ENCODE results near the gene PTPN2.
A peak's percentile ranks its signal among the peaks of the same experiment; 100 is the strongest.
"Not testable (repeated sequence)": the region's sequence is repeated elsewhere in the genome, so short reads cannot be mapped to it uniquely, and the experiment has no call there.

Gene PTPN2

GRCh38 chr18:12796448-12796847, 87.6 kb downstream of the PTPN2 start:
- DNase-seq (ENCODE audit: low read depth, low spot score), result no peak
- H3K4me3 ChIP-seq (ENCODE audit: low read length), result no peak overlapping the region

GRCh38 chr18:12791610-12792009, 92.4 kb downstream of the PTPN2 start:
- DNase-seq (ENCODE audit: low read depth, low spot score), result peak; percentile 20
- H3K4me3 ChIP-seq (ENCODE audit: low read length), result no peak overlapping the region

- no peak overlapping the region for H3K4me3 ChIP-seq (ENCODE audit: low read length)
- no peak for DNase-seq (ENCODE audit: low read depth, low spot score)
These were observed 97.4 kb downstream of the PTPN2 start for GRCh38 chr18:12786669-12787068.

GRCh38 chr18:12783524-12783923, 100.5 kb downstream of the PTPN2 start:
- no peak overlapping the region for H3K4me3 ChIP-seq (ENCODE audit: low read length)
- DNase-seq (ENCODE audit: low read depth, low spot score), result no peak

- DNase-seq (ENCODE audit: low read depth, low spot score), result no peak
- no peak overlapping the region for H3K4me3 ChIP-seq (ENCODE audit: low read length)
These were observed 101.5 kb downstream of the PTPN2 start for GRCh38 chr18:12782521-12782920.

GRCh38 chr18:12779456-12779855, 104.6 kb downstream of the PTPN2 start:
- no peak for DNase-seq (ENCODE audit: low read depth, low spot score)
- no peak overlapping the region for H3K4me3 ChIP-seq (ENCODE audit: low read length)

- no peak overlapping the region for H3K4me3 ChIP-seq (ENCODE audit: low read length)
- DNase-seq (ENCODE audit: low read depth, low spot score), result no peak
These were observed 105.0 kb downstream of the PTPN2 start for GRCh38 chr18:12779043-12779442.

GRCh38 chr18:12777500-12777944, 106.5 kb downstream of the PTPN2 start:
- H3K4me3 ChIP-seq (ENCODE audit: low read length), result no peak overlapping the region
- no peak for DNase-seq (ENCODE audit: low read depth, low spot score)

GRCh38 chr18:12776821-12777471, 107.1 kb downstream of the PTPN2 start:
- no peak overlapping the region for H3K4me3 ChIP-seq (ENCODE audit: low read length)
- DNase-seq (ENCODE audit: low read depth, low spot score), result no peak

GRCh38 chr18:12776415-12776814, 107.6 kb downstream of the PTPN2 start:
- peak overlapping the region; percentile 72 for H3K4me3 ChIP-seq (ENCODE audit: low read length)
- DNase-seq (ENCODE audit: low read depth, low spot score), result not testable (repeated sequence)

GRCh38 chr18:12774982-12775381, 109.1 kb downstream of the PTPN2 start:
- H3K4me3 ChIP-seq (ENCODE audit: low read length), result peak overlapping the region; percentile 72
- no peak for DNase-seq (ENCODE audit: low read depth, low spot score)

- DNase-seq (ENCODE audit: low read depth, low spot score), result no peak
- H3K4me3 ChIP-seq (ENCODE audit: low read length), result no peak overlapping the region; the same call in 1 of the 2 replicates
These were observed 110.7 kb downstream of the PTPN2 start for GRCh38 chr18:12773369-12773768.

- DNase-seq (ENCODE audit: low read depth, low spot score), result no peak
- no peak overlapping the region for H3K4me3 ChIP-seq (ENCODE audit: low read length)
These were observed 111.9 kb downstream of the PTPN2 start for GRCh38 chr18:12772111-12772510.

- H3K4me3 ChIP-seq (ENCODE audit: low read length), result no peak overlapping the region
- no peak for DNase-seq (ENCODE audit: low read depth, low spot score)
These were observed 113.4 kb downstream of the PTPN2 start for GRCh38 chr18:12770469-12771219.

- DNase-seq (ENCODE audit: low read depth, low spot score), result no peak
- no peak overlapping the region for H3K4me3 ChIP-seq (ENCODE audit: low read length)
These were observed 114.2 kb downstream of the PTPN2 start for GRCh38 chr18:12769644-12770440.

- no peak for DNase-seq (ENCODE audit: low read depth, low spot score)
- no peak overlapping the region for H3K4me3 ChIP-seq (ENCODE audit: low read length)
These were observed 114.9 kb downstream of the PTPN2 start for GRCh38 chr18:12769136-12769535.

- no peak overlapping the region for H3K4me3 ChIP-seq (ENCODE audit: low read length)
- no peak for DNase-seq (ENCODE audit: low read depth, low spot score)
These were observed 115.4 kb downstream of the PTPN2 start for GRCh38 chr18:12768625-12769024.

- H3K4me3 ChIP-seq (ENCODE audit: low read length), result no peak overlapping the region
- DNase-seq (ENCODE audit: low read depth, low spot score), result no peak
These were observed 116.4 kb downstream of the PTPN2 start for GRCh38 chr18:12767580-12768155.

GRCh38 chr18:12766986-12767433, 117.0 kb downstream of the PTPN2 start:
- no peak overlapping the region for H3K4me3 ChIP-seq (ENCODE audit: low read length)
- DNase-seq (ENCODE audit: low read depth, low spot score), result no peak

All from Jurkat, Clone E6-1 (cell line).